Testis (tissue), 2 donors: Measurements from ENCODE around the gene SUSD6.

ENCODE experiments used
- POLR2A ChIP-seq: fragments of 450-650 bp; IDR thresholded peaks from one replicate; pipeline ENCODE4 v1.6.1; 2017; ENCODE audit warnings: antibody characterized with exemption, mild to moderate bottlenecking, moderate library complexity
- TF ChIP-seq, protein P1 (sequence below), 3 experiments: fragments of 450-650 bp in 2 of 3; fragments of 200-600 bp in 1 of 3; sonication (generic) in 1 of 3; IDR thresholded peaks; one replicate each; pipeline ENCODE4 v1.5.1; 2016 to 2019; ENCODE audit warnings: antibody characterized with exemption in 3 of 3, mild to moderate bottlenecking in 2 of 3, moderate library complexity in 1 of 3

DNA sequence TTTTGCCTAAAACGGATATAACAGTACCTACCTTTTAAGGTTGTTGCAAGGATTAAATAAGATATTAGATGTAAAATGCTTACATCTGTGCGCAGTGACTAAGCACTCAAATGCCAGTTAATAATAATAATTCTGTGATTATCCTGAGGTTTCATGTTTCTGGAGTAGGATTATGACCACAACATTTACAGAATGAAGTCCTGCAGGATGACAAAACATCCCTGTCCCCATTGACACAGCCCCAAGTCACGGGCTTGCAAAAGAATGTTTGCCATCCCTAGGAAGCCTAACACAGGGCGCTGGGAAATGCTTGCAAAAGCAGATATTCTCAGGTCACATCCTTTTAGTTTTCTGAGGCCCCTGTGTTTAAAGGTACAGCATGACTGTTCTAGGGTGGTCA is 20.1 kb downstream of the SUSD6 start:
- TF ChIP-seq, protein P1, sequence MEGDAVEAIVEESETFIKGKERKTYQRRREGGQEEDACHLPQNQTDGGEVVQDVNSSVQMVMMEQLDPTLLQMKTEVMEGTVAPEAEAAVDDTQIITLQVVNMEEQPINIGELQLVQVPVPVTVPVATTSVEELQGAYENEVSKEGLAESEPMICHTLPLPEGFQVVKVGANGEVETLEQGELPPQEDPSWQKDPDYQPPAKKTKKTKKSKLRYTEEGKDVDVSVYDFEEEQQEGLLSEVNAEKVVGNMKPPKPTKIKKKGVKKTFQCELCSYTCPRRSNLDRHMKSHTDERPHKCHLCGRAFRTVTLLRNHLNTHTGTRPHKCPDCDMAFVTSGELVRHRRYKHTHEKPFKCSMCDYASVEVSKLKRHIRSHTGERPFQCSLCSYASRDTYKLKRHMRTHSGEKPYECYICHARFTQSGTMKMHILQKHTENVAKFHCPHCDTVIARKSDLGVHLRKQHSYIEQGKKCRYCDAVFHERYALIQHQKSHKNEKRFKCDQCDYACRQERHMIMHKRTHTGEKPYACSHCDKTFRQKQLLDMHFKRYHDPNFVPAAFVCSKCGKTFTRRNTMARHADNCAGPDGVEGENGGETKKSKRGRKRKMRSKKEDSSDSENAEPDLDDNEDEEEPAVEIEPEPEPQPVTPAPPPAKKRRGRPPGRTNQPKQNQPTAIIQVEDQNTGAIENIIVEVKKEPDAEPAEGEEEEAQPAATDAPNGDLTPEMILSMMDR (IDR thresholded peaks at IDR 0.05), result no peak
- no peak for TF ChIP-seq POLR2A
